ENCODE results near the gene ZNF626.
A peak's percentile ranks its signal among the peaks of the same experiment; 100 is the strongest.
"Not testable (repeated sequence)": the region's sequence is repeated elsewhere in the genome, so short reads cannot be mapped to it uniquely, and the experiment has no call there.

The ZNF626 gene

DNA sequence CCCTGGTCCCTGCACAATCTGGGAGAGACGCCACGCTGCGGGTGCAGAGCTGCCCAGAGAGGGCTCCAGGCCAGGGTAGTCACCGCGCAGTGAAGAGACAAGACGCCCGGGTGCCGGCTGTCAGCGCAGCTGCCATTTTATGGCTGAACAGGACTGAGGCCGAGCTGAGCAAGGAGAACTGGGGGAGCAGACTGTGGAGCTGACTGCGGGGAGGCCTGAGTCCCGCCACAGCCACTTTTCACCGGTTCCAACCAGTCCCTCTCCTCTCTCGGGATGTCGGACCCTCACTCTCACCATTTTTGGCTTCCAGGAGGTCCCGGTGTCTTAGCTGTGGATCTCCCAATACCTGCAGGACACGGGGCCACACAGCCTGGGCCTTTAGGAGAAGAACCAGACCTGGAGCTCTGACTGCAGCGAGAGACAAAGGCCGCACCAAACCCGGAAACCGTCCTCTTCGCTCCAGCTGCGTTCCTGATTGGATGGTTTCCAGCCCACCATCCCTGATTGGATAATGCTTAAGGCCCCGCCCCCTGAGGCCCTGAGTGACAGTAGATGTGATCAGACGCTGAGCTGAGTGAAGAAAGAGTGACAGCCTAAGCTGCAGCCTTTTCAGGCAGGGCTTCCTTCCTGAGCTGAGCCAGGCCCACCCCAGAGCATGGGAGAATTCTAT lies at the start of gene ZNF626:
TSS of gene ZNF626 (minus strand) at position 422 of the 670 bp plus-strand sequence. CDS start at position 297, 125 bp downstream.
- DNase-seq (ENCODE audit: low spot score) (peak; percentile 79), FAIRE-seq (peak; percentile 55)

DNA sequence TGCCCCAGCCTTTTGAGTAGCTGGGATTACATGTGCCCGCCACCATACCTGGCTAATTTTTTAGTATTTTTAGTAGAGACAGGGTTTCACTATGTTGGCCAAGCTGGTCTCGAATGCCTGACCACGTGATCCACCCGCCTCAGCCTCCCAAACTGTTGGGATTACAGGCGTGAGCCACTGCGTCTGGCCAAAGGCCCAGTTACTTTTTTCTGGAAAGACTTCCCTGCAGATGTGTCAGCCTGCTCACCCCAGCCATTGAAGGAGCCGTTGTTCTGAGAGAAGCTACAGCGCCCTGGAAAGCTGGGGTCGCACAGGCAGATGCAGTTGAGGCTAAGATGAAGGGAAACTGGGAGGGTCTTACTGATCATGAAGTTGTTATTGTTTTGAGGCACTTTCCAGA lies 7.9 kb upstream of the ZNF626 start:
- DNase-seq (ENCODE audit: low spot score) (no peak), FAIRE-seq (no peak)

DNA sequence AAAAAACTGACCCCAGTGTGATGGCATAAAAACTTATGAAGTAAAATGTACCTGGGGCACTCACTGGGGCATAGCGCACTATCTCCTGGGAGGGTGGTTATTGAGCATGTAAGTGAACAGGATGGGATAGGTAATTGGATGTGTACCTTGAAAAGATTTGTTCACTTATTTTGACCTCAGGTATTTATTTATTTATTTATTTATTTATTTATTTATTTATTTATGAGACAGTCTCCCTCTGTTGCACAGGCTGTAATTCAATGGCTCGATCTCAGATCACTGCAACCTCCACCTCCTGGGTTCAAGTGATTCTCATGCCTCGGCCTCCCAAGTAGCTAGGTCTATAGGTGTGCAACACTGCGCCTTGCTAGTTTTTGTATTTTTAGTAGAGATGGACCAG lies 5.9 kb upstream of the ZNF626 start:
- FAIRE-seq, result no peak

GRCh38 chr19:20664901-20665781 lies 3.8 kb upstream of the ZNF626 start:
- no peak for FAIRE-seq

More for the DNA sequence above, 5.9 kb upstream of the ZNF626 start:
- no peak for DNase-seq (ENCODE audit: low spot score)

DNA sequence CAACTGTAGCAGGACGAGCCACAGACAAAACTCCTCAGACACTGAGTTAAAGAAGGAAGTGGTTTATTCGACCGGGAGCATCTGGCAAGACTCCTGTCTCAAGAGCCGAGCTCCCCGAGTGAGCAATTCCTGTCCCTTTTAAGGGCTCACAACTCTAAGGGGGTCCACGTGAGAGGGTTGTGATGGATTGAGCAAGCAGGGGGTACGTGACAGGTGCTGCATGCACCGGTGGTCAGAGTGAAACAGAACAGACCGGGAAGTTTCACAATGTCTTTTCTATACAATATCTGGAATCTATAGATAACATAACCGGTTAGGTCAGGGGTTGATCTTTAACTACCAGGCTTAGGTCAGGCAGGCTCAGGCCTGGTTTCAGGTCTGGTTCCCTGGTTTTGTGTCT lies 3.1 kb upstream of the ZNF626 start:
- FAIRE-seq; DNase-seq (ENCODE audit: low spot score): not testable (repeated sequence)

More at GRCh38 chr19:20664901-20665781, 3.8 kb upstream of the ZNF626 start:
- no peak for DNase-seq (ENCODE audit: low spot score)

- FAIRE-seq (no peak), DNase-seq (ENCODE audit: low spot score) (no peak)
Observed at GRCh38 chr19:20662421-20663105, 1.2 kb upstream of the ZNF626 start.

DNA sequence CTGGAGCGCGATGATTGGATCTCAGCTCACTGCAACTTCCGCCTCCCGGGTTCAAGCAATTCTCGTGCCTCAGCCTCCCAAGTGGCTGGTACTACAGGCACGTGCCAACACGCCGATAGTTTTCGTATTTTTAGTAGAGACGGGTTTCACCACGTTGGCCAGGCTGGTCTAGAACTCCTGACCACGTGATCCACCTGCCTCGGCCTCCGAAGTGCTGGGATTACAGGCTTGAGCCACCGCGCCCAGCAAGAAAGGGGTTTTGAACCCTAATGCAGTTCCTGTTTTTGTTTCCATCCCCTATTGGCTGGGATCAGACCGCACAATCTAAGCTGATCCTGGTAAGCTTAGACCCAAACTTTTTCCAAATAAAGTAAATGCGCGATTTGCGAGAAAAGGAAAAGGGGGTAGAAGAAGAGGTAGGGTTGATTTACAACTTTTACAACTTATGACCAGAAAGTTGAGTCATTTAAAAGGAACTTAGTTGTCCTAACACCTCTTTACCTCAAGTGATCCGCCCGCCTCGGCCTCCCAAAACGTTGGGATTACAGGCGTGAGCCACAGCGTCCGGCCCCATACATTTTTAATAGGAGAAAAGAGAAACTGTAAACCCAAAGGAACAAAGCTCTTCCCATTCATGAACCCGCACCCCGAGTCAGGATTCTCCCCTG lies 764 bp downstream of the ZNF626 start:
- no peak for FAIRE-seq
- DNase-seq (ENCODE audit: low spot score), result no peak

DNA sequence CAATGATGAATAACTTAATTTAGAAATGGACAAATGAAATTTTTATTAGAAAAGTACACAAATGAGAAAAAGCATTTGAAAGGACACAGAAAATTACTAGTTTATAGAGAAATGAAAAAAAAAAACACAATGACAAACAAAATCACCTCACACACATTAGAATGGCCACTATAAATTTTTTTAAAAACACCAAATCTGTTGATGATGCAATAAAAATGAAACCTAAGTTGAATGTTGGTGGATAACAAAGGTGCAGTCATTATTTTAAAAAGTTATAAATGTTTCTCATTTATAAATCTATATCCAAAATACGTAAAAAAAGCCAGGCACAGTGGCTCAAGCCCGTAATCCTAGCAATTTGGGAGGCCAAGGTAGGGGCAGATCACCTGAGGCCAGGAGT lies 20.8 kb downstream of the ZNF626 start:
- no peak for DNase-seq (ENCODE audit: low spot score)
- no peak for FAIRE-seq

DNA sequence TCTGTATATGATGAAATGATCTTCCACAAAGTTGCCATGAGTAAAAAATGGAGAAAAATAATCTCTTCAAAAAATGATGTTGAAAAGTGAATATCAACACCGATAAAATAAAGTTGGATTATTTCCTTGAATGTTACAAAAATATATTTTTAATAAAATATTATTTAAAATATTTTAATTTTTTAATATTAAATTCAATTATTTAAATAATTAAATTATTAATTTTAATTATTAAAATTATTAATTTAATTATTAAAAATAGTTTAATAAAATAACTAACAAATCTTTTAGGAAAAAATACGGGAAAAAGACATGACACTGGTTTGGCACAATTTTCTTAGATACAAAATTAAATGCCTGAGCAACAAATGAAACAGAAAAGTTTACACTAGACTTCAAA lies 21.3 kb downstream of the ZNF626 start:
- DNase-seq (ENCODE audit: low spot score) (no peak), FAIRE-seq (peak; percentile 78)

DNA sequence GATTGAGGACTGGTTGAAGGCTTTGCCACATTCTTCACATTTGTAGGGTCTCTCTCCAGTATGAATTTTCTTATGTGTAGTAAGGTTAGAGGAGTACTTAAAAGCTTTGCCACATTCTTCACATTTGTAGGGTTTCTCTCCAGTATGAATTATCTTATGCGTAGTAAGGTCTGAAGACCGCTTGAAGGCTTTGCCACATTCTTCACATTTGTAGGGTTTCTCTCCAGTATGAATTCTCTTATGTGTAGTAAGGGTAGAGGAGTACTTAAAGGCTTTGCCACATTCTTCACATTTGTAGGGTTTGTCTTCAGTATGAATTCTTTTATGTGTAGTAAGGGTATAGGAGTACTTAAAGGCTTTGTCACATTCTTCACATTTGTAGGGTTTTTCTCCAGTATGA lies 36.8 kb downstream of the ZNF626 start:
- DNase-seq (ENCODE audit: low spot score); FAIRE-seq: not testable (repeated sequence)

GRCh38 chr19:20616071-20616470 lies 45.3 kb downstream of the ZNF626 start:
- DNase-seq (ENCODE audit: low spot score) (no peak), FAIRE-seq (no peak)

DNA sequence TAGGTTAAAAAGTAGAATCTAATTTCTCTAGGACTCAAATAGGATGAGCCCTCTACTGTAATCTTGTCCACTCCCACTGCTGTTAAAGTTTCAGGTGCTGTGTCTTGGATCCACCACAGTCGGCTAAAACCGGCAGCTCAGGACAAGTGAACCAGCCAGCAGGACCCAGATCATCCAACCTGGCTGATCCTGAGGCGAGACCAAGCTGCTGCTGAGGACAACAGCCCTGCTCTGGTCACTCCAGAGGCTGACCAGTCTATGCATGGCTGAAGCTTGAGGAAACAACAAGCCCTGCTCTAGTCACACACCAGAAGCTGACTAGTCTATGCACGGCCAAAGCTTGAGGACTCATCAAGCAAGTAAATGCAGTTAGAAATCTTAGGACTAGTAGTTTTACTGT lies 46.4 kb downstream of the ZNF626 start:
- not testable (repeated sequence) for FAIRE-seq; DNase-seq (ENCODE audit: low spot score)

GRCh38 chr19:20612711-20613316 lies 48.6 kb downstream of the ZNF626 start:
- DNase-seq (ENCODE audit: low spot score) (no peak), FAIRE-seq (no peak)

- no peak for DNase-seq (ENCODE audit: low spot score)
Observed at GRCh38 chr19:20611866-20612265, 49.5 kb downstream of the ZNF626 start.

DNA sequence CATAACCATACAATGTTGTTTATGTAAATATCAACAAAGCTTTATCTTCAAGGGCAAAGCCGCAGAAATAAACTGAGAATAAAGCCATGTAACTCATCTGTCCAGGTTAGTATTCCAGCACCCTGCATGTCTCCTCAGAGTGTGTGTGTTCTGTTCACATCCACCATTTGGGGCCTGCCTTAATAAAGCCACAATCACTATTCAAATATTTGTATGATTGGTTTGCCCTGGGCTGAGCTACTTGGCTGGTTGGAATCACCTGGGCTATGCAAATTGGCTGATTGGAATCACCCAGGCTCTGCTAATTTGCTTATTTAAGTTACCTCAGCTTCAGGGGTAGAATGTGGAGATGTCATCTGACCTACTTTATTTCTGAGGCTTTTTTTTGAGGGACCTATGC lies 53.4 kb downstream of the ZNF626 start:
- DNase-seq (ENCODE audit: low spot score) (no peak), FAIRE-seq (no peak)

More at GRCh38 chr19:20611866-20612265, 49.5 kb downstream of the ZNF626 start:
- no peak for FAIRE-seq

All from RCC 7860 (cell line).